GM19438 (cell line): ENCODE data around the gene CRIM1.

Experiments used
- ATAC-seq: cut with Tn5 transposase; IDR thresholded peaks from one replicate; pipeline ENCODE4 v1.9.1; 2021; ENCODE audit warnings: low read depth; ENCODE audit not compliant: unreplicated experiment

CRIM1 gene

GRCh38 chr2:36540986-36541754 lies 185.6 kb downstream of the CRIM1 start:
- ATAC-seq = no peak

GRCh38 chr2:36541891-36542595 lies 186.5 kb downstream of the CRIM1 start:
- no peak for ATAC-seq

GRCh38 chr2:36544638-36545338 lies 189.2 kb downstream of the CRIM1 start:
- no peak for ATAC-seq

GRCh38 chr2:36545871-36546416 lies 190.4 kb downstream of the CRIM1 start:
- no peak for ATAC-seq

- ATAC-seq = no peak
Observed at GRCh38 chr2:36547906-36548305, 192.3 kb downstream of the CRIM1 start.

- no peak for ATAC-seq
Observed at GRCh38 chr2:36549165-36549574, 193.6 kb downstream of the CRIM1 start.

- no peak for ATAC-seq
Observed at GRCh38 chr2:36550006-36550405, 194.4 kb downstream of the CRIM1 start.

- ATAC-seq = no peak
Observed at GRCh38 chr2:36553683-36554082, 198.1 kb downstream of the CRIM1 start.

- ATAC-seq = no peak
Observed at GRCh38 chr2:36554531-36554930, 199.0 kb downstream of the CRIM1 start.

- ATAC-seq = no peak
Observed at GRCh38 chr2:36555789-36556188, 200.2 kb downstream of the CRIM1 start.

- no peak for ATAC-seq
Observed at GRCh38 chr2:36556842-36557241, 201.3 kb downstream of the CRIM1 start.

GRCh38 chr2:36559221-36559942 lies 203.8 kb downstream of the CRIM1 start:
- no peak for ATAC-seq

- ATAC-seq = no peak
Observed at GRCh38 chr2:36560726-36561125, 205.1 kb downstream of the CRIM1 start.

GRCh38 chr2:36561237-36561944 lies 205.8 kb downstream of the CRIM1 start:
- ATAC-seq = no peak

- no peak for ATAC-seq
Observed at GRCh38 chr2:36562240-36562639, 206.7 kb downstream of the CRIM1 start.

GRCh38 chr2:36562973-36563532 lies 207.5 kb downstream of the CRIM1 start:
- no peak for ATAC-seq

GRCh38 chr2:36564377-36564930 lies 208.9 kb downstream of the CRIM1 start:
- no peak for ATAC-seq

- no peak for ATAC-seq
Observed at GRCh38 chr2:36565712-36566111, 210.1 kb downstream of the CRIM1 start.

GRCh38 chr2:36566887-36567286 lies 211.3 kb downstream of the CRIM1 start:
- no peak for ATAC-seq
